HepG2 (cell line): ENCODE data around the gene DACT2. TPM values are rescaled to one million over a fixed set of nuclear protein-coding genes. Genes with fewer than 3 reads are reported as not detected.

Experiments
- ERF ChIP-seq: IDR thresholded peaks from 2 replicates; pipeline ENCODE4 v1.6.1; 2018; ENCODE audit warnings: missing biosample characterization, missing genetic modification reagents
- ETV5 ChIP-seq: IDR thresholded peaks from 2 replicates; pipeline ENCODE4 v1.6.1; 2018; ENCODE audit warnings: missing biosample characterization, missing genetic modification reagents, inconsistent platforms, borderline replicate concordance
- HDAC2 ChIP-seq: sonication (generic); formaldehyde crosslinking; IDR thresholded peaks from 2 replicates; pipeline ENCODE4 v1.4.0; 2020; ENCODE audit warnings: missing genetic modification reagents
- HNF4A ChIP-seq: sonication (generic); formaldehyde crosslinking; IDR thresholded peaks from 2 replicates; pipeline ENCODE4 v1.4.0; 2020; ENCODE audit warnings: missing genetic modification reagents
- MEIS2 ChIP-seq: sonication (generic); formaldehyde crosslinking; IDR thresholded peaks from 2 replicates; pipeline ENCODE4 v1.9.0; 2021; ENCODE audit warnings: mild to moderate bottlenecking, missing genetic modification reagents
- MTF2 ChIP-seq: sonication (generic); formaldehyde crosslinking; IDR thresholded peaks from 2 replicates; pipeline ENCODE4 v1.5.0; 2020; ENCODE audit warnings: missing genetic modification reagents, borderline replicate concordance
- NR2F6 ChIP-seq, 2 experiments: IDR thresholded peaks; 2 replicates each; pipeline ENCODE4 v1.6.1; 2016; ENCODE audit warnings: antibody characterized with exemption in 1 of 2, mild to moderate bottlenecking in 1 of 2
- PHB2 ChIP-seq: fragments of 450-650 bp; IDR thresholded peaks from 2 replicates; pipeline ENCODE4 v1.6.1; 2018; ENCODE audit not compliant: partially characterized antibody
- PITX1 ChIP-seq: sonication (generic); formaldehyde crosslinking; IDR thresholded peaks from 2 replicates; pipeline ENCODE4 v1.5.1; 2020; ENCODE audit warnings: mild to moderate bottlenecking, missing genetic modification reagents
- PPARG ChIP-seq: conservative IDR thresholded peaks from 2 replicates; pipeline ENCODE4 v1.6.1; 2016; ENCODE audit warnings: missing biosample characterization, missing genetic modification reagents
- RARA ChIP-seq: IDR thresholded peaks from 2 replicates; pipeline ENCODE4 v1.6.1; 2016; ENCODE audit warnings: missing genetic modification reagents, missing compliant biosample characterization
- TBX2 ChIP-seq: sonication (generic); formaldehyde crosslinking; IDR thresholded peaks from 2 replicates; pipeline ENCODE4 v1.5.0; 2020; ENCODE audit warnings: missing genetic modification reagents, mild to moderate bottlenecking, borderline replicate concordance
- ZNF292 ChIP-seq: sonication (generic); formaldehyde crosslinking; IDR thresholded peaks from 2 replicates; pipeline ENCODE4 v1.8.1; 2022; ENCODE audit warnings: mild to moderate bottlenecking, low read depth, missing genetic modification reagents, borderline replicate concordance
- ZNF33B ChIP-seq: sonication (generic); formaldehyde crosslinking; IDR thresholded peaks from 2 replicates; pipeline ENCODE4 v1.5.1; 2020; ENCODE audit warnings: mild to moderate bottlenecking, missing genetic modification reagents
- ZNF878 ChIP-seq: sonication (generic); formaldehyde crosslinking; IDR thresholded peaks from 2 replicates; pipeline ENCODE4 v1.8.1; 2023; ENCODE audit warnings: mild to moderate bottlenecking, missing genetic modification reagents, moderate library complexity
- polyA plus RNA-seq, 8 experiments: library from polyadenylated mRNA; depleted of rRNA in 3 of 8; stranded (reverse) in 7 of 8; unstranded in 1 of 8; fragments of >200 nt; fragmentation: Illumina TruSeq in 4 of 8; extraction: Trizol in 4 of 8; gene quantifications; 2 replicates each; pipeline versions ENCODE4 v1.2.1 to v1.2.3, GENCODE V29; 2011 to 2016; ENCODE audit warnings: low read depth in 4 of 8, missing spikeins in 1 of 8, mixed read lengths in 1 of 8; ENCODE audit not compliant: insufficient read depth in 1 of 8
- total RNA-seq, 5 experiments: library from RNA; depleted of rRNA; stranded (reverse); fragments of >200 nt; fragmentation: Illumina TruSeq; extraction: Trizol; gene quantifications; 2 replicates each; pipeline ENCODE4 v1.2.3, GENCODE V29; 2016; ENCODE audit warnings: low read depth in 1 of 5
- TF ChIP-seq, protein P1 (sequence below): sonication (generic); formaldehyde crosslinking; IDR thresholded peaks from 2 replicates; pipeline ENCODE4 v1.4.0; 2020; ENCODE audit warnings: missing genetic modification reagents
- TF ChIP-seq, protein P2 (sequence below): sonication (generic); formaldehyde crosslinking; IDR thresholded peaks from 2 replicates; pipeline ENCODE4 v1.4.0; 2020; ENCODE audit warnings: missing genetic modification reagents
- TF ChIP-seq, protein P3 (sequence below): sonication (generic); formaldehyde crosslinking; IDR thresholded peaks from 2 replicates; pipeline ENCODE4 v1.5.0; 2020; ENCODE audit warnings: mild to moderate bottlenecking, missing genetic modification reagents, moderate library complexity

The DACT2 gene
- total and polyA plus RNA-seq, 2 of the 13 experiments (the other 11 are each of a cell fraction or from before 2014, with no cell fraction given) = 0.15 TPM; not detected in 1

DNA sequence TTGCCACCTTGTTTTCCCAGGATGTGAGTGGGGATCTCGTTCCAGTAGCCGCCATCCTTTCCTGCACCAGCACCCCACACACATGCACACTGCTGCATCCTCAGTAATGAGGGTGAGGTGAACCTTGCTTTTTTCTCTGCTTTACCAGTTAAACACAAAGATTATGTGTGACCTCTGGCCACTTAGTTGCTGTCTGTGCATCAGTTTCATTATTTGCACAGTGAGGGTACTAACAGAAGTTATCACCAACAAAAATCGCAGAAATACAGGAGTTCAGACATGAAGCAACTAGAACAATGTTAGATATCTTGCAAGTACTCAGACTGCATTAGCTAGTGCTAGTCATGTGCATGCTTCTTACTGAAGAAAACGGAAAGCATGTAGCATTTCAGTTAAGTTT is 17.4 kb upstream of the DACT2 start (continued):
- TF ChIP-seq MEIS2 (CRISPR knock-in tag) (no peak), PPARG (CRISPR knock-in tag) (peak; percentile 64; the same call in 1 of the 2 replicates), PITX1 (CRISPR knock-in tag) (0 out of 2 replicates have a peak, but pooled peaks have one; percentile 34), ZNF292 (CRISPR knock-in tag) (peak; percentile 26; the same call in 1 of the 2 replicates), NR2F6 (IDR thresholded peaks at IDR 0.05) (0 out of 2 replicates have a peak, but pooled peaks have one; percentile 27), NR2F6 (CRISPR knock-in tag; IDR thresholded peaks at IDR 0.05) (peak; percentile 22; the same call in 1 of the 2 replicates), ZNF33B (CRISPR knock-in tag) (no peak), HDAC2 (CRISPR knock-in tag) (peak; percentile 28; the same call in 1 of the 2 replicates), PHB2 (no peak), ETV5 (peak; percentile 15; the same call in 1 of the 2 replicates), MTF2 (CRISPR knock-in tag) (no peak), ERF (CRISPR knock-in tag) (0 out of 2 replicates have a peak, but pooled peaks have one; percentile 18), TBX2 (CRISPR knock-in tag) (peak; percentile 35; the same call in 1 of the 2 replicates), ZNF878 (peak; percentile 30; the same call in 1 of the 2 replicates), HNF4A (CRISPR knock-in tag) (0 out of 2 replicates have a peak, but pooled peaks have one; percentile 18), RARA (CRISPR knock-in tag) (peak; percentile 51; the same call in 1 of the 2 replicates)
- TF ChIP-seq, protein P1, sequence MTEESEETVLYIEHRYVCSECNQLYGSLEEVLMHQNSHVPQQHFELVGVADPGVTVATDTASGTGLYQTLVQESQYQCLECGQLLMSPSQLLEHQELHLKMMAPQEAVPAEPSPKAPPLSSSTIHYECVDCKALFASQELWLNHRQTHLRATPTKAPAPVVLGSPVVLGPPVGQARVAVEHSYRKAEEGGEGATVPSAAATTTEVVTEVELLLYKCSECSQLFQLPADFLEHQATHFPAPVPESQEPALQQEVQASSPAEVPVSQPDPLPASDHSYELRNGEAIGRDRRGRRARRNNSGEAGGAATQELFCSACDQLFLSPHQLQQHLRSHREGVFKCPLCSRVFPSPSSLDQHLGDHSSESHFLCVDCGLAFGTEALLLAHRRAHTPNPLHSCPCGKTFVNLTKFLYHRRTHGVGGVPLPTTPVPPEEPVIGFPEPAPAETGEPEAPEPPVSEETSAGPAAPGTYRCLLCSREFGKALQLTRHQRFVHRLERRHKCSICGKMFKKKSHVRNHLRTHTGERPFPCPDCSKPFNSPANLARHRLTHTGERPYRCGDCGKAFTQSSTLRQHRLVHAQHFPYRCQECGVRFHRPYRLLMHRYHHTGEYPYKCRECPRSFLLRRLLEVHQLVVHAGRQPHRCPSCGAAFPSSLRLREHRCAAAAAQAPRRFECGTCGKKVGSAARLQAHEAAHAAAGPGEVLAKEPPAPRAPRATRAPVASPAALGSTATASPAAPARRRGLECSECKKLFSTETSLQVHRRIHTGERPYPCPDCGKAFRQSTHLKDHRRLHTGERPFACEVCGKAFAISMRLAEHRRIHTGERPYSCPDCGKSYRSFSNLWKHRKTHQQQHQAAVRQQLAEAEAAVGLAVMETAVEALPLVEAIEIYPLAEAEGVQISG = no peak
- TF ChIP-seq, protein P2, sequence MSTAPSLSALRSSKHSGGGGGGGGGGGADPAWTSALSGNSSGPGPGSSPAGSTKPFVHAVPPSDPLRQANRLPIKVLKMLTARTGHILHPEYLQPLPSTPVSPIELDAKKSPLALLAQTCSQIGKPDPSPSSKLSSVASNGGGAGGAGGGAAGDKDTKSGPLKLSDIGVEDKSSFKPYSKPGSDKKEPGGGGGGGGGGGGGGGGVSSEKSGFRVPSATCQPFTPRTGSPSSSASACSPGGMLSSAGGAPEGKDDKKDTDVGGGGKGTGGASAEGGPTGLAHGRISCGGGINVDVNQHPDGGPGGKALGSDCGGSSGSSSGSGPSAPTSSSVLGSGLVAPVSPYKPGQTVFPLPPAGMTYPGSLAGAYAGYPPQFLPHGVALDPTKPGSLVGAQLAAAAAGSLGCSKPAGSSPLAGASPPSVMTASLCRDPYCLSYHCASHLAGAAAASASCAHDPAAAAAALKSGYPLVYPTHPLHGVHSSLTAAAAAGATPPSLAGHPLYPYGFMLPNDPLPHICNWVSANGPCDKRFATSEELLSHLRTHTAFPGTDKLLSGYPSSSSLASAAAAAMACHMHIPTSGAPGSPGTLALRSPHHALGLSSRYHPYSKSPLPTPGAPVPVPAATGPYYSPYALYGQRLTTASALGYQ (CRISPR knock-in tag) = no peak
- TF ChIP-seq, protein P3, sequence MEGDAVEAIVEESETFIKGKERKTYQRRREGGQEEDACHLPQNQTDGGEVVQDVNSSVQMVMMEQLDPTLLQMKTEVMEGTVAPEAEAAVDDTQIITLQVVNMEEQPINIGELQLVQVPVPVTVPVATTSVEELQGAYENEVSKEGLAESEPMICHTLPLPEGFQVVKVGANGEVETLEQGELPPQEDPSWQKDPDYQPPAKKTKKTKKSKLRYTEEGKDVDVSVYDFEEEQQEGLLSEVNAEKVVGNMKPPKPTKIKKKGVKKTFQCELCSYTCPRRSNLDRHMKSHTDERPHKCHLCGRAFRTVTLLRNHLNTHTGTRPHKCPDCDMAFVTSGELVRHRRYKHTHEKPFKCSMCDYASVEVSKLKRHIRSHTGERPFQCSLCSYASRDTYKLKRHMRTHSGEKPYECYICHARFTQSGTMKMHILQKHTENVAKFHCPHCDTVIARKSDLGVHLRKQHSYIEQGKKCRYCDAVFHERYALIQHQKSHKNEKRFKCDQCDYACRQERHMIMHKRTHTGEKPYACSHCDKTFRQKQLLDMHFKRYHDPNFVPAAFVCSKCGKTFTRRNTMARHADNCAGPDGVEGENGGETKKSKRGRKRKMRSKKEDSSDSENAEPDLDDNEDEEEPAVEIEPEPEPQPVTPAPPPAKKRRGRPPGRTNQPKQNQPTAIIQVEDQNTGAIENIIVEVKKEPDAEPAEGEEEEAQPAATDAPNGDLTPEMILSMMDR (CRISPR knock-in tag) = no peak
